ENCODE results near the gene OPALIN. TPM values are rescaled to one million over a fixed set of nuclear protein-coding genes. Genes with fewer than 3 reads are reported as not detected.

OPALIN gene
- total and polyA plus RNA-seq, 10 of the 15 experiments (the other 5 are each of a cell fraction or from before 2014, with no cell fraction given) = not detected

- in situ Hi-C loops (cut with MboI) = no loop called here
- RAD21 ChIA-PET (ENCODE audit: unreplicated experiment) = no interaction called here
Observed at GRCh38 chr10:96387161-96387560, 28.4 kb upstream of the OPALIN start.

More at GRCh38 chr10:96387161-96387560, 28.4 kb upstream of the OPALIN start:
- no peaks in the 10 kb centered on the region for H3K9me3 ChIP-seq (replicated peaks; ENCODE audit: control insufficient read depth, insufficient read depth, low read length)
- no peak overlapping the region for H3K4me3 ChIP-seq
- no peak for ATAC-seq
- ChIA-PET CTCF (interaction anchor here (1.0 to 2.6 kb wide), 3 partner anchors 9 to 123 kb away, joined by 3 to 14 read pairs (median 4); no protein-coding TSS in a partner anchor), POLR2A (no interaction called here), SMC1A (ENCODE audit: uncharacterized antibody, unreplicated experiment) (no interaction called here)
- no peaks in the 10 kb centered on the region for H3K79me2 ChIP-seq (ENCODE audit: control insufficient read depth, insufficient read depth, low read length)
- H3K27ac ChIP-seq (ENCODE audit: control insufficient read depth, insufficient read depth) = no peak overlapping the region
- H3K36me3 ChIP-seq (ENCODE audit: control insufficient read depth in 2 of 2, insufficient read depth in 2 of 2, low read length in 1 of 2) = no peaks in the 10 kb centered on the region
- H3K27me3 ChIP-seq (replicated peaks in 1 of 2; ENCODE audit: control insufficient read depth in 2 of 2, insufficient read depth in 2 of 2, low read length in 1 of 2) = peaks cover 0 to 2% of the 10 kb centered on the region in 2 experiments; a peak in 3 of 4 replicates
- FAIRE-seq = no peak
- no peak overlapping the region for H2AFZ ChIP-seq (ENCODE audit: control insufficient read depth, low read depth, low read length)
- DNase-seq (ENCODE audit: low read depth, low spot score) = no peak
- TF ChIP-seq ZNF24 (IDR thresholded peaks at IDR 0.05) (no peak), E4F1 (IDR thresholded peaks at IDR 0.05; ENCODE audit: borderline replicate concordance, partially characterized antibody) (no peak), TBL1XR1 (IDR thresholded peaks at IDR 0.05; ENCODE audit: low read depth, low read length) (no peak), WRNIP1 (IDR thresholded peaks at IDR 0.05; ENCODE audit: borderline replicate concordance, low read depth, low read length) (no peak), TCF3 (IDR thresholded peaks at IDR 0.05; ENCODE audit: borderline replicate concordance, insufficient read depth, low read depth, low read length) (no peak), IRF4 (IDR thresholded peaks at IDR 0.05; ENCODE audit: low read depth, low read length) (no peak)
- H3K4me1 ChIP-seq (ENCODE audit: control insufficient read depth, insufficient read depth, low read length) = no peaks in the 10 kb centered on the region
- no TSS peak for BruUV-seq (replicated peaks)
- intact Hi-C loops (cut with micrococcal nuclease; ENCODE audit: unreplicated experiment) = no loop called here
- H3K9ac ChIP-seq (ENCODE audit: control insufficient read depth, insufficient read depth, low read length) = no peak overlapping the region
- WGBS (ENCODE audit: insufficient coverage, insufficient replicate concordance, low lambda C conversion rate, missing lambda C conversion rate) = 37% methylated on average over 2 of the region's 2 CpGs
- H3K4me2 ChIP-seq (ENCODE audit: control insufficient read depth, insufficient read depth) = no peak overlapping the region
- H4K20me1 ChIP-seq (ENCODE audit: control insufficient read depth, insufficient read depth) = no peaks in the 10 kb centered on the region

All from GM12878 (cell line).